Esophagus squamous epithelium (tissue), 4 donors: ENCODE results near the gene RNF213.

Experiments used
- POLR2A ChIP-seq, 4 donors: fragments of 450-650 bp; IDR thresholded peaks; one replicate each; pipeline ENCODE4 v1.6.1; 2017; ENCODE audit warnings: antibody characterized with exemption in 4 of 4, mild to moderate bottlenecking in 4 of 4, moderate library complexity in 3 of 4
- TF ChIP-seq, protein P1 (sequence below), 6 experiments: fragments of 450-650 bp in 4 of 6; fragments of 200-600 bp in 2 of 6; sonication (generic) in 2 of 6; IDR thresholded peaks; one replicate each; pipeline ENCODE4 v1.5.1; 2016 to 2019; ENCODE audit warnings: antibody characterized with exemption in 6 of 6, mild to moderate bottlenecking in 4 of 6, moderate library complexity in 4 of 6

DNA sequence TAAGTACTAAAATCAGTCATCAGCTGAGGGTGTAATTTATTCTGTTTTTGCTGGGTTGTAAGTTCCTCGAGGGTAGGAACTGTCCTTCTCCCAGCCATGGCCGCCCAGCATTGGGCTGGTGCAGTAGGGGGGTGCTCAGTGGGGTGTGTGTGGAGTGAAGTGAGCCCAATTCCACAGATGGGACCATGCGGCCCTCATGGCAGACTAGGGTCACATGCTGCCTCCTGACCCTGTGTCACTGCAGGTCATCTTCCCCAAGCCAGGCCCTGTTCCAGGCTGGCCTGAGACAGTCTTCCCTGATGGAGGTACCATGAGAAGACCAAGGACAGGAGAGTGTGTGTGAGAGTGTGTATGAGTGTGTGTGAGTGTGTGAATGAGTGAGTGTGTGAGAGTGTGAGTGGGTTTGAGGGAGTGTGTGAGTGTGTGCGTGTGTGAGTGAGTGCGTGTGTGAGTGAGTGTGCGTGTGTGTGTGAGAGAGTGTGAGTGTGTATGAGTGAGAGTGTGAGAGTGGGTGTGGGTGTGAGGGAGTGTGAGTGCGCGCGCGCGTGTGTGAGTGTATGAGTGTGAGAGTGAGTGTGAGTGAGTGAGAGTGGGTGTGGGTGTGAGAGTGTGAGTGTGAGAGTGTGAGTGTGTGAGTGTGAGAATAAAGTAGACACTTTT is 36.7 kb upstream of the RNF213 start:
- no peak for TF ChIP-seq POLR2A (IDR thresholded peaks at IDR 0.05)
- TF ChIP-seq, protein P1, sequence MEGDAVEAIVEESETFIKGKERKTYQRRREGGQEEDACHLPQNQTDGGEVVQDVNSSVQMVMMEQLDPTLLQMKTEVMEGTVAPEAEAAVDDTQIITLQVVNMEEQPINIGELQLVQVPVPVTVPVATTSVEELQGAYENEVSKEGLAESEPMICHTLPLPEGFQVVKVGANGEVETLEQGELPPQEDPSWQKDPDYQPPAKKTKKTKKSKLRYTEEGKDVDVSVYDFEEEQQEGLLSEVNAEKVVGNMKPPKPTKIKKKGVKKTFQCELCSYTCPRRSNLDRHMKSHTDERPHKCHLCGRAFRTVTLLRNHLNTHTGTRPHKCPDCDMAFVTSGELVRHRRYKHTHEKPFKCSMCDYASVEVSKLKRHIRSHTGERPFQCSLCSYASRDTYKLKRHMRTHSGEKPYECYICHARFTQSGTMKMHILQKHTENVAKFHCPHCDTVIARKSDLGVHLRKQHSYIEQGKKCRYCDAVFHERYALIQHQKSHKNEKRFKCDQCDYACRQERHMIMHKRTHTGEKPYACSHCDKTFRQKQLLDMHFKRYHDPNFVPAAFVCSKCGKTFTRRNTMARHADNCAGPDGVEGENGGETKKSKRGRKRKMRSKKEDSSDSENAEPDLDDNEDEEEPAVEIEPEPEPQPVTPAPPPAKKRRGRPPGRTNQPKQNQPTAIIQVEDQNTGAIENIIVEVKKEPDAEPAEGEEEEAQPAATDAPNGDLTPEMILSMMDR (IDR thresholded peaks at IDR 0.05): no peak
